A673 (cell line): ENCODE results near the gene RNF135. TPM values are rescaled to one million over a fixed set of nuclear protein-coding genes. Genes with fewer than 3 reads are reported as not detected.
A peak's percentile ranks its signal among the peaks of the same experiment; 100 is the strongest.

ENCODE experiments used
- BruUV-seq: library from RNA; stranded (reverse); fragments of 400-500 nt; replicated peaks from 2 replicates; lab custom pipeline; 2021; lab: Mats Ljungman, UMichigan
- CTCF ChIA-PET: fragments of 300-600 bp; sonication (Branson Sonifier 250); formaldehyde crosslinking; loops from one replicate; lab custom pipeline; 2022; ENCODE audit warnings: antibody characterized with exemption; lab: Charles Lee
- POLR2A ChIA-PET: fragments of 300-600 bp; sonication (Branson Sonifier 250); formaldehyde crosslinking; loops from one replicate; lab custom pipeline; 2022; ENCODE audit warnings: antibody characterized with exemption; ENCODE audit not compliant: low non-redundant PET; lab: Charles Lee
- DNase-seq: peaks from one replicate; pipeline ENCODE4 v3.0.0-alpha.2; 2015; ENCODE audit warnings: low spot score
- H3K27ac ChIP-seq: fragments of 200-600 bp; sonication (generic); 2 replicates; pipeline ENCODE4 v1.5.1; 2016; ENCODE audit warnings: mixed run types, low read depth, mild to moderate bottlenecking, mixed read lengths, antibody characterized with exemption, low read length; ENCODE audit not compliant: poor library complexity, severe bottlenecking
- H3K27me3 ChIP-seq: fragments of 200-600 bp; sonication (generic); replicated peaks from 2 replicates; pipeline ENCODE4 v1.6.1; 2017; ENCODE audit warnings: mixed run types, low read depth, mild to moderate bottlenecking, mixed read lengths, antibody characterized with exemption, low read length; ENCODE audit not compliant: insufficient read depth, poor library complexity
- H3K36me3 ChIP-seq: fragments of 200-600 bp; sonication (generic); 2 replicates; pipeline ENCODE4 v1.6.1; 2016; ENCODE audit warnings: mixed run types, mild to moderate bottlenecking, mixed read lengths, antibody characterized with exemption, low read length; ENCODE audit not compliant: insufficient read depth, poor library complexity, severe bottlenecking
- H3K4me1 ChIP-seq: fragments of 200-600 bp; sonication (generic); 2 replicates; pipeline ENCODE4 v1.6.1; 2017; ENCODE audit warnings: mixed run types, mild to moderate bottlenecking, mixed read lengths, antibody characterized with exemption, low read length; ENCODE audit not compliant: insufficient read depth, poor library complexity, severe bottlenecking
- H3K4me3 ChIP-seq: fragments of 200-600 bp; sonication (generic); 2 replicates; pipeline ENCODE4 v1.5.1; 2016; ENCODE audit warnings: low read depth, mixed run types, mild to moderate bottlenecking, mixed read lengths, low read length; ENCODE audit not compliant: poor library complexity, severe bottlenecking
- H3K9me3 ChIP-seq: fragments of 200-600 bp; sonication (generic); 2 replicates; pipeline ENCODE4 v1.6.1; 2016; ENCODE audit warnings: mixed run types, low read depth, mild to moderate bottlenecking, mixed read lengths, antibody characterized with exemption, low read length; ENCODE audit not compliant: poor library complexity, severe bottlenecking
- EZH2 ChIP-seq: fragments of 200-600 bp; sonication (generic); IDR thresholded peaks from 2 replicates; pipeline ENCODE4 v1.6.1; 2017; ENCODE audit warnings: borderline replicate concordance, low read depth, mild to moderate bottlenecking, mixed read lengths, antibody characterized with exemption, low read length; ENCODE audit not compliant: poor library complexity, severe bottlenecking
- intact Hi-C: fragments of 100-400 bp; cut with micrococcal nuclease; formaldehyde crosslinking; loops from one replicate; pipeline ENCODE4 v1.10.0; 2022; ENCODE audit not compliant: unreplicated experiment
- total RNA-seq: library from RNA; stranded (reverse); gene quantifications from 2 replicates; pipeline ENCODE4 v1.2.3, GENCODE V29; 2021
- TF ChIP-seq, protein P1 (sequence below): fragments of 300-800, 200-600 bp; sonication (generic); conservative IDR thresholded peaks from 2 replicates; pipeline ENCODE4 v1.5.1; 2017; ENCODE audit warnings: low read depth, mild to moderate bottlenecking, antibody characterized with exemption, low read length, moderate library complexity, mixed read lengths

RNF135 gene
- total RNA-seq, 1 experiment from 2014 or later, result 7.5 TPM

DNA sequence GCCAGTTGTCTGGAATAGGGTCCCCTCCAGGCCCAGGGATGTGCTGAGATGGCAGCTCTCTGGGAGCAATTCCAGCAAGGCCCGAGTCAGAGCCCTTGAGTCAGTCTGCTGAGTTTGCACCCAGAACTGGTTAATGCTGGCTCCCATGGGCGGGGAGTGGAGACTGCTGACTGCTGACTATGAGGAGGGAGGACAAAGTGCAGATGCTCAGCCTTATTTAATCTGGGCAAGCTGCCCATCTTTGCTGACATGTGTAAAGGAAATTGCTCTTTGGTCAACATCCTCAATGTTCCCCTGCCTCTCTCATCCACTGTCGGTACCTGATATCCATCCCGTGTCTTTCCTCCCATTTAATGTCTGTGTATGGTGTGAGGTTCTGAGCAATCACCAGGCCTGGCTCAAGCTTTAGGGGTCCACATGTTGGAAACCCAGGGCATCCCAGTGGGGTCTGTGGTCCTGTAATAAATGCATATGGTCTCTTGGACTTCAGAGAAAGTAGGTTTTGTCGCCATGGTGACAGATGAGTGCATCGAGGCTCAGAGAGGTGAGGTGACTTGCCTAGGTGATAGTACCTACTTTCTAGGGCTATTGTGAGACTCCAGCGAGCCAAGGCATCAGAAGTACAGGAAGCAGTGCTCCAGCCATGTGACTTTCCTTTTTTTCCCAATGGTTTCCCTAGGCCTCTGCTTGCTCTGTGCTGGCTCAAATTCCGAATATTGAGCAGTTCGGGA, 20.0 kb upstream of the RNF135 start:
- ChIA-PET POLR2A (no interaction called here), CTCF (no interaction called here)
- no peak overlapping the region for H3K4me3 ChIP-seq
- TF ChIP-seq EZH2, result no peak
- TF ChIP-seq, protein P1, sequence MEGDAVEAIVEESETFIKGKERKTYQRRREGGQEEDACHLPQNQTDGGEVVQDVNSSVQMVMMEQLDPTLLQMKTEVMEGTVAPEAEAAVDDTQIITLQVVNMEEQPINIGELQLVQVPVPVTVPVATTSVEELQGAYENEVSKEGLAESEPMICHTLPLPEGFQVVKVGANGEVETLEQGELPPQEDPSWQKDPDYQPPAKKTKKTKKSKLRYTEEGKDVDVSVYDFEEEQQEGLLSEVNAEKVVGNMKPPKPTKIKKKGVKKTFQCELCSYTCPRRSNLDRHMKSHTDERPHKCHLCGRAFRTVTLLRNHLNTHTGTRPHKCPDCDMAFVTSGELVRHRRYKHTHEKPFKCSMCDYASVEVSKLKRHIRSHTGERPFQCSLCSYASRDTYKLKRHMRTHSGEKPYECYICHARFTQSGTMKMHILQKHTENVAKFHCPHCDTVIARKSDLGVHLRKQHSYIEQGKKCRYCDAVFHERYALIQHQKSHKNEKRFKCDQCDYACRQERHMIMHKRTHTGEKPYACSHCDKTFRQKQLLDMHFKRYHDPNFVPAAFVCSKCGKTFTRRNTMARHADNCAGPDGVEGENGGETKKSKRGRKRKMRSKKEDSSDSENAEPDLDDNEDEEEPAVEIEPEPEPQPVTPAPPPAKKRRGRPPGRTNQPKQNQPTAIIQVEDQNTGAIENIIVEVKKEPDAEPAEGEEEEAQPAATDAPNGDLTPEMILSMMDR, result no peak
- peak; percentile 11 for DNase-seq
- no TSS peak for BruUV-seq
- H3K36me3 ChIP-seq, result no peaks in the 10 kb centered on the region
- no peak overlapping the region for H3K27ac ChIP-seq
- no peaks in the 10 kb centered on the region for H3K9me3 ChIP-seq
- intact Hi-C loops, result no loop called here
- H3K4me1 ChIP-seq, result no peaks in the 10 kb centered on the region
- H3K27me3 ChIP-seq, result no peaks in the 10 kb centered on the region

DNA sequence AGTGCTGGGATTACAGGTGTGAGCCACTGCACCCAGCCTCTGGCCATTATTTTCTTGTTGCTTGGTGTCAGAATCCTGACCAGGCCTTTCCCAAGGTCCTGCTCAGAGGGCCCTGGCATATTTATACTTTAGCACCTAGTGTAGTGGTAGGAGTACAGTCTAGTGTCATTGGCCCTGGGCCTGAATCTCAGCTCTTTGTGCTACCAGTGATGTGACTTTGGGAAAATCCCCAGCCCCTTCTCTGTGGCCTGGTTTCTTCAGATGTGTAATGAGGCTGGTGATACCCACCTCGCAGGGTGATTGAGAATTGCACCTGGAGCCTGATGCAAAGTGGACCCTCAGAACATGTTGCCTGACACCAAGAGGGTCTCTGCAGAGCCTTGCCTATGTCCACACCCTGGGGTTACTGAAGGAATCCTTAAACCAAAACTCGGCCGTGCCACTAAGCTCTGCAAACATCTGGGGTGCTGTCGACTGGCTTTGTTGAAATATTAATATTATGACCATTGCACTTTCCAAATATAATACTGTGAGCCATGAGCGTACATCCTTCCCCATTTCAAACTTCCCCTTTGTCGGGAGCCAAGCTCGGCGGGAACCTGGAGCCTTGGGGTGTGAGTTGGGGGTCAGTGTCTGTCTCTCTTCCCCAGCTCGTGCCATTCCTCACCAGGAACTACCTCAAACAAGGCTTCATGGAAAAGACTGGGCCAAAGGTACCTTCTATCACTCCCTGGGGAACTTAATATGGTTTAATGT, 18.0 kb upstream of the RNF135 start:
- no peak for DNase-seq
- intact Hi-C loops, result no loop called here
- H3K9me3 ChIP-seq, result no peaks in the 10 kb centered on the region
- no peaks in the 10 kb centered on the region for H3K4me1 ChIP-seq
- no peak overlapping the region for H3K27ac ChIP-seq
- no peaks in the 10 kb centered on the region for H3K36me3 ChIP-seq
- TF ChIP-seq, protein P1, result no peak
- no peak for TF ChIP-seq EZH2
- H3K27me3 ChIP-seq, result no peaks in the 10 kb centered on the region
- POLR2A ChIA-PET, result interaction anchor here (0.6 kb wide), 1 partner anchor 8 kb away, joined by 5 read pairs; no protein-coding TSS in a partner anchor
- BruUV-seq, result no TSS peak
- CTCF ChIA-PET, result no interaction called here
- H3K4me3 ChIP-seq, result no peak overlapping the region

DNA sequence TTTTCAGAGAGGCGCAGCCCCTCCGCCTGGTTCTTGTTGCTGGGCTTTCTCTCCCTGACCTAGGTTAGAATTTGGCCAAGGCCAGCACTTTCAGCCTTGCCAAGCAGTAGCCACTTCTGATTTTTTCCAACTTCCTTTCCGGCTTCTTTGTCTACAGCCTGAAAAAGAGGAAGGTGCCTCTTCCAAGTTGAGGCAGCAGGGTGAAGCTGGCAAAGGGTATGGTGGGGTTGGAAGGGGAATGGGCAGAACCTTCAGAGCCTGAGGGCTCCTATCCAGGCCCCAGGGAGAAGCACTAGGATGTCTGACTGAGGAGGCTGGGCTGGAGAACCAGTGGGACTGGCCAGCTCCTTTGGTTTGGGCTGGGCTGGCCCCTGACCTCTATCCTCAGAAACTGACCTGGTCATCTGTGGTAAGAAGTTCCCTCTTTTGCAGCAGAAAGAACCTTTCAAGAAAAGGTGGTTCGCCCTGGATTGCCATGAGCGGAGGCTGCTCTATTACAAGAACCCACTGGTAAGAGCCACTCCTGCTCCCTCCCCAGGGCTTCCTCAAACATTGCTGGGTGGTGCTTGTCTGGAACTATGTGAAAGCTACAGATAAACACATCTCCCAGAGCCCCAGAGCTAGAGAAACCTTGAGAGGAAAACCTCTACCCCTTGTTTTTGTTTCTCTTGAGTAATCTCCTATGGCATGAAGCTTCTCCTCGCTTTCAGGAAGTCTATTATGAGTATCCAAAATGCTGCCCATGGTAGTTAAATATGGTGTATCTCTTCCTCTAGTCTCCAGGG, 16.6 kb upstream of the RNF135 start:
- POLR2A ChIA-PET, result no interaction called here
- H3K36me3 ChIP-seq, result no peaks in the 10 kb centered on the region
- no TSS peak for BruUV-seq

More for the DNA sequence above, 16.6 kb upstream of the RNF135 start:
- Histone ChIP-seq H3K9me3 (no peaks in the 10 kb centered on the region), H3K27ac (no peak overlapping the region), H3K4me1 (no peaks in the 10 kb centered on the region), H3K4me3 (no peak overlapping the region), H3K27me3 (no peaks in the 10 kb centered on the region)
- DNase-seq, result no peak
- intact Hi-C loops, result no loop called here
- no peak for TF ChIP-seq EZH2
- TF ChIP-seq, protein P1, result no peak
- CTCF ChIA-PET, result interaction anchor here (0.6 kb wide), 1 partner anchor 80 kb away, joined by 5 read pairs; no protein-coding TSS in a partner anchor
